ENCODE results near the gene C17orf75. TPM values are rescaled to one million over a fixed set of nuclear protein-coding genes. Genes with fewer than 3 reads are reported as not detected.
"Not testable (repeated sequence)": the region's sequence is repeated elsewhere in the genome, so short reads cannot be mapped to it uniquely, and the experiment has no call there.

C17orf75 gene, protein sequence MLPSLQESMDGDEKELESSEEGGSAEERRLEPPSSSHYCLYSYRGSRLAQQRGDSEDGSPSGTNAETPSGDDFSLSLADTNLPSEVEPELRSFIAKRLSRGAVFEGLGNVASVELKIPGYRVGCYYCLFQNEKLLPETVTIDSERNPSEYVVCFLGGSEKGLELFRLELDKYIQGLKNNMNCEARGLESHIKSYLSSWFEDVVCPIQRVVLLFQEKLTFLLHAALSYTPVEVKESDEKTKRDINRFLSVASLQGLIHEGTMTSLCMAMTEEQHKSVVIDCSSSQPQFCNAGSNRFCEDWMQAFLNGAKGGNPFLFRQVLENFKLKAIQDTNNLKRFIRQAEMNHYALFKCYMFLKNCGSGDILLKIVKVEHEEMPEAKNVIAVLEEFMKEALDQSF
- 10 to 100 TPM; 30.8 to 32.7 TPM for total RNA-seq

DNA sequence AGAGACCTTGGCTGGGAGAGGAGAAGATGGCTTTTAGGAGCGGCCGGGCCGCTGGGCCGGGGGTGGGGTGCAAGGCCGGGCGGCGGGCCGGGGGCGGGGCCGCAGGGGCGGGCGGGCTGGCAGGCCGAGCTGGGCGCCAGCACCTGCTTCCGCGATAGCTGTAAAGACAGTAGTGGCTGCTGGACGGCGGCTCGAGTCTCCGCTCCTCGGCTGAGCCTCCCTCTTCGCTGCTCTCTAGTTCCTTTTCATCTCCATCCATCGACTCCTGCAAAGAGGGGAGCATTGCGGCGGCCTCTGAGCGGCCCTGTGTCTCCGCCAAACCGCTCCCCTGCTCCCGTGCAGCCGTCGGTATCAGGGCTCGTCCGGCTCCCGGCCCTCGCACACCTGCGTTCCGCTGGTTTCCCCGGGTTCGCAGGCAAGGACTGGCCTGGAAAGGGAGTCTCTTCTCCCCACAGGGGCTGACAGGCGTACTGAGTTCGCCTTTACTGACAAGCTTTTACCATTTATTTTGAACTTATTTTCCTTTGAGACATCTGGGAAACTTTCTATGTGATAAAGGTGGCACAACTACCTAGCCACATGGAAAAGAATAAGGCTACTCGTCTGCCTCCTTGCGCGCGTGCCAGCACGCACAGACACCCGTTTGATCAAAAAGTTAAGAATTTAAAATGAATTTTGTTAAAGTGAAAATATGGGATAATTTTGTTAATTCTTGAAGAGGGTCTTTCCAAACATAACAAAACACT, at the start of gene C17orf75:
TSS of gene C17orf75 (minus strand) at position 317 of the 746 bp plus-strand sequence. CDS start at position 283, 34 bp downstream.
- DNase-seq (peak; percentile 86), ATAC-seq (peak; percentile 94)
- Mint-ChIP-seq H3K9me3 (no peaks in the 10 kb centered on the region), H3K27ac (peak within 1 kb of the TSS; percentile 95), H3K36me3 (ENCODE audit: low read depth) (peaks cover 7% of the 10 kb centered on the region), H3K4me3 (peak within 1 kb of the TSS; percentile 88), H3K27me3 (no peaks in the 10 kb centered on the region), H3K4me1 (ENCODE audit: low read depth) (peaks cover 16% of the 10 kb centered on the region)
- ChIA-PET POLR2A (interaction anchor here (0.7 to 2.4 kb wide), 5 partner anchors 9 to 102 kb away, joined by 4 to 18 read pairs (median 6); partner anchors contain the start of genes PSMD11 and ZNF207), CTCF (interaction anchor here (1.3 to 1.7 kb wide), 4 partner anchors 10 to 102 kb away, joined by 3 to 4 read pairs (median 4); partner anchors contain the start of gene PSMD11)
- TF ChIP-seq, protein P1, sequence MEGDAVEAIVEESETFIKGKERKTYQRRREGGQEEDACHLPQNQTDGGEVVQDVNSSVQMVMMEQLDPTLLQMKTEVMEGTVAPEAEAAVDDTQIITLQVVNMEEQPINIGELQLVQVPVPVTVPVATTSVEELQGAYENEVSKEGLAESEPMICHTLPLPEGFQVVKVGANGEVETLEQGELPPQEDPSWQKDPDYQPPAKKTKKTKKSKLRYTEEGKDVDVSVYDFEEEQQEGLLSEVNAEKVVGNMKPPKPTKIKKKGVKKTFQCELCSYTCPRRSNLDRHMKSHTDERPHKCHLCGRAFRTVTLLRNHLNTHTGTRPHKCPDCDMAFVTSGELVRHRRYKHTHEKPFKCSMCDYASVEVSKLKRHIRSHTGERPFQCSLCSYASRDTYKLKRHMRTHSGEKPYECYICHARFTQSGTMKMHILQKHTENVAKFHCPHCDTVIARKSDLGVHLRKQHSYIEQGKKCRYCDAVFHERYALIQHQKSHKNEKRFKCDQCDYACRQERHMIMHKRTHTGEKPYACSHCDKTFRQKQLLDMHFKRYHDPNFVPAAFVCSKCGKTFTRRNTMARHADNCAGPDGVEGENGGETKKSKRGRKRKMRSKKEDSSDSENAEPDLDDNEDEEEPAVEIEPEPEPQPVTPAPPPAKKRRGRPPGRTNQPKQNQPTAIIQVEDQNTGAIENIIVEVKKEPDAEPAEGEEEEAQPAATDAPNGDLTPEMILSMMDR (IDR thresholded peaks at IDR 0.05) = no peak
- intact Hi-C loops (cut with micrococcal nuclease) = no loop called here

GRCh38 chr17:32388613-32389459, 46.9 kb upstream of the C17orf75 start:
- TF ChIP-seq, protein P1 (IDR thresholded peaks at IDR 0.05) = no peak
- ATAC-seq = no peak
- Mint-ChIP-seq H3K27ac (no peak overlapping the region), H3K27me3 (no peaks in the 10 kb centered on the region), H3K4me3 (no peak overlapping the region), H3K9me3 (no peaks in the 10 kb centered on the region), H3K36me3 (ENCODE audit: low read depth) (peaks cover 3% of the 10 kb centered on the region), H3K4me1 (ENCODE audit: low read depth) (peaks cover 2% of the 10 kb centered on the region)
- ChIA-PET POLR2A (interaction anchor here (0.6 to 0.7 kb wide), 2 partner anchors 71 to 458 kb away, joined by 3 read pairs; no protein-coding TSS in a partner anchor), CTCF (no interaction called here)
- DNase-seq = no peak
- intact Hi-C loops (cut with micrococcal nuclease) = no loop called here

- H3K4me3 Mint-ChIP-seq; CTCF ChIA-PET; H3K36me3 Mint-ChIP-seq (ENCODE audit: low read depth); H3K27ac Mint-ChIP-seq; ATAC-seq; DNase-seq; H3K27me3 Mint-ChIP-seq; H3K4me1 Mint-ChIP-seq (ENCODE audit: low read depth); intact Hi-C loops (cut with micrococcal nuclease); H3K9me3 Mint-ChIP-seq: not testable (repeated sequence)
- POLR2A ChIA-PET = interaction anchor here (0.6 to 1.0 kb wide), 3 partner anchors 55 to 70 kb away, joined by 3 read pairs; no protein-coding TSS in a partner anchor
Observed at GRCh38 chr17:32388128-32388527, 46.2 kb upstream of the C17orf75 start.

- TF ChIP-seq, protein P1 (IDR thresholded peaks at IDR 0.05) = no peak
- Mint-ChIP-seq H3K36me3 (ENCODE audit: low read depth) (peaks cover 15% of the 10 kb centered on the region), H3K4me3 (no peak overlapping the region), H3K27ac (no peak overlapping the region), H3K9me3 (no peaks in the 10 kb centered on the region), H3K4me1 (ENCODE audit: low read depth) (peaks cover 5% of the 10 kb centered on the region), H3K27me3 (no peaks in the 10 kb centered on the region)
- peak; percentile 43 for ATAC-seq
- no peak for DNase-seq
- ChIA-PET POLR2A (interaction anchor here (0.7 to 1.5 kb wide), 3 partner anchors 12 to 32 kb away, joined by 3 read pairs; no protein-coding TSS in a partner anchor), CTCF (interaction anchor here (1.5 to 1.9 kb wide), 2 partner anchors 57 to 75 kb away, joined by 6 to 7 read pairs; partner anchors contain the start of gene PSMD11)
- intact Hi-C loops (cut with micrococcal nuclease) = no loop called here
Observed at GRCh38 chr17:32386844-32387243, 44.9 kb upstream of the C17orf75 start.
